Stimulated activated CD4-positive, alpha-beta T cell treated with anti-CD3 and anti-CD28 coated beads, TNF-alpha, amount 100 ng/mL, for 4 hours (primary cell): ENCODE measurements around the gene FAM221B.

ENCODE experiments used
- DNase-seq, 3 experiments: peaks; one replicate each; pipeline ENCODE4 v3.0.0-alpha.2; 2020; ENCODE audit warnings: low read depth in 3 of 3

Gene FAM221B

DNA sequence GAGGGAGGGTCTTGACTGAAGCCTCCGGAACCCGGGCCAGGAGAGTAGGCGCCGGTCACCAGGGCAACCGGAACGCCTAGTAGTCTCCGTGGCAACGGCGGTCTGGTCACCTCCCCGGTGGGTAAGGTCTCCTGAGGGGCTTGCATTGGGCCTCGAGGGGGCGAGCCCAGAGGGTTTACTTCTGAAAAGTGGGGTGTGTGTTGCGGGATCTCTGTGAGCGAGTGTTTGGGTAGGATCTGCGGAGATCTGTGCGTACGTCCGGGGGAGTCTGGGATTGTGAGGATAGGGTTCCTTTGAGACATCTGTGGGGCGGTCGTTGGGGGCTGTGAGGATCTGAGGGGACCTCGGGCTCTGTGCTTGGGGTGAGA is at the start of gene FAM221B:
TSS of gene FAM221B (minus strand) at position 17 of the 368 bp plus-strand sequence. CDS start 2,571 bp downstream, outside the sequence.
- DNase-seq = no peak

GRCh38 chr9:35872505-35872904 is 44.0 kb upstream of the FAM221B start:
- DNase-seq = no peak

- no peak for DNase-seq
Observed at GRCh38 chr9:35871545-35871944, 43.0 kb upstream of the FAM221B start.

- DNase-seq = no peak
Observed at GRCh38 chr9:35870351-35870923, 41.9 kb upstream of the FAM221B start, which contains the start of gene OR13J1. Gene OR13J1 (minus strand): TSS chr9:35870401. CDS start chr9:35870401, 0 bp downstream.

GRCh38 chr9:35869621-35870216 is 41.2 kb upstream of the FAM221B start:
- DNase-seq = no peak

DNA sequence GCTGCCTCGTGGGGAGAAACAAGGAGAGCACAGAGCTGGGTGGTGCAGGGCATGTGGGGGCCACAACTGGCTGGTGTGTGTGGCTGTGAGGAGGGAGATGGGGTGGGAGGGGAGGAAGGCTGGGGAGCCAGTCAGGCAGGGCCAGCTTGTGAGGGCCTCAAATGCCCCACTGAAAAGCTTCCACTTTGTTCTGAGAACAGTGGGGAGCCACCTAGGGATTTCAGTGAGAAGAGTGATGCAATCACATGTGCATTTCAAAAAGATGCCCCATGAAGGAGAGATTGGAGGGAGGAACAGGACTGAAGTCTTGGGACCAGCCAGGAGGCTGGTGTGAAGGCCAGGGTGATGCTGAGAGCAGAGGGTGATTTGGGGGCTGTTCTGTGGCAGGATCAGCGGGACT is 40.4 kb upstream of the FAM221B start:
- no peak for DNase-seq

- DNase-seq = no peak
Observed at GRCh38 chr9:35867538-35867937, 39.0 kb upstream of the FAM221B start.

- no peak for DNase-seq
Observed at GRCh38 chr9:35864695-35865255, 36.2 kb upstream of the FAM221B start.

GRCh38 chr9:35863583-35863982 is 35.1 kb upstream of the FAM221B start:
- DNase-seq = no peak

GRCh38 chr9:35862328-35862727 is 33.8 kb upstream of the FAM221B start:
- no peak for DNase-seq

- no peak for DNase-seq
Observed at GRCh38 chr9:35861161-35861897, 32.8 kb upstream of the FAM221B start.

GRCh38 chr9:35859990-35860339 is 31.4 kb upstream of the FAM221B start:
- DNase-seq = no peak

- DNase-seq = no peak
Observed at GRCh38 chr9:35859310-35859989, 30.9 kb upstream of the FAM221B start.

GRCh38 chr9:35858458-35858857 is 29.9 kb upstream of the FAM221B start:
- no peak for DNase-seq

DNA sequence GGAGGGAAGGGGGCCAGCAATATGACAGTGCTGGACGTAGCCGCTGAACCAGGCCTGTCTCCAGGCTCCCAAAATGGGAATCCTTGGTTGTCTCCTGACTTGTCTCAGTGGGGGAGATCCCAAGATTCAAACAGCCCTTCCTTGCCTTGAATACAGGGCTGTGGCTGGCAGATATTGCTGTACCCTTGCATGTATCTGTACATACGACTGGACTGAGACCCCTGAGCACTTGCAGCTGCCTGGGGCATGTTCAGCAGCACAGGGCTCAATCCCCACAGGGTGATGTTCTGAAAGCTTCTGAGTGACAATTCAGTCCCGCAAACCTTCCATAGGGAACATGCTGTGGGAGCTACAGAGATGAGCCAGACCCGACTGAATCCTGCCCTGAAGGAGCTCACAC is 28.4 kb upstream of the FAM221B start:
- no peak for DNase-seq

DNA sequence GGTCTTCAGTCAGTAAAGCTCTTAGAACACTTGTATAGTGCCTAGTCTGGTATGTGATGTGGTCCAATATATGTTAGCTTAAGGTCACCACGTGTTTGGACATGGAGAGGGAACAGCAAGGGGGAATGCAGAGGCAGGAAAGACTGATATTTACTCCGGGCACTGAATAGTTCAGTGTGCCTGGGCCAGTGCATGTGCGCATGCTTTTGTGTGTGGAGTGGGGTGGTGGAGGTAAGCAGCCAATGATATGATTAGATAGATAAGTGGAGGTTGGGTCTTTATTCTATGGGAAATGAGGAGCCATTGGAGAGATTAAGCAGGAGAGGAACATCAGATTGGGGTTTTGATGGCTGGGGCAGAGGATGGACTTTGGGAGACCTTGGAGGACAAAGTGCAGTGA is 27.7 kb upstream of the FAM221B start:
- no peak for DNase-seq

DNA sequence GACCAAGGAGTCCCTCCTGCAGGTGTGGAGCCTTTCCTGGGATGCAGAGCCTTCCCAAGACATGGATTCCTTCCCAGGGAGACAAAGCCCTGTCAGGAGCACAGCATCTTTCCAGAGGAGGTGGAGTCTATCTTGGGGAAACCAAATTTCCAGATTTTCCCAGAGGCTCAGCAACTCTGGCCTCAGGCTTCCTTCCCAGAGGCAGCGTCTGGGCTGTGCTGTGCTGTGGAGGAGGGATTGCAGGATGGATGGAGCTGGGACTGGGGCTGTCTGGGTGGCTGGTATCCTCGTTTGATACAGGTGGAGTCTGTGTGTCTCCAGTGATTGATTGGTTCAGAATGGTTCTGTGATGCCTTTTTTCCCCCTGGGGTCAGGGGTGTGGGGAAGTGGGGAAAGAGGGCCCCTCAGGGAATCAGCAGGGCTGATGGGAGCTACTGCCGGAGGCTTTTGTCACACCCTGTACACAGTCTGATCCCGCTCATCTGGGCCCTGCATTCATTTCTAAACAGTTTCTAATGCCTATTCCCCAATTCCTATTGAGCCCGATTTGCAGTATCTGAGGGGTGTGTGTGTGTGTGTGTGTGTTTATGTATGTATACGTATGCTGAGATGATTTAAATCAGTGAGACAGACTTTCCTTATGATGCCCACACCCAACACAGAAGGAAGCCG is 25.7 kb upstream of the FAM221B start:
- DNase-seq = no peak

DNA sequence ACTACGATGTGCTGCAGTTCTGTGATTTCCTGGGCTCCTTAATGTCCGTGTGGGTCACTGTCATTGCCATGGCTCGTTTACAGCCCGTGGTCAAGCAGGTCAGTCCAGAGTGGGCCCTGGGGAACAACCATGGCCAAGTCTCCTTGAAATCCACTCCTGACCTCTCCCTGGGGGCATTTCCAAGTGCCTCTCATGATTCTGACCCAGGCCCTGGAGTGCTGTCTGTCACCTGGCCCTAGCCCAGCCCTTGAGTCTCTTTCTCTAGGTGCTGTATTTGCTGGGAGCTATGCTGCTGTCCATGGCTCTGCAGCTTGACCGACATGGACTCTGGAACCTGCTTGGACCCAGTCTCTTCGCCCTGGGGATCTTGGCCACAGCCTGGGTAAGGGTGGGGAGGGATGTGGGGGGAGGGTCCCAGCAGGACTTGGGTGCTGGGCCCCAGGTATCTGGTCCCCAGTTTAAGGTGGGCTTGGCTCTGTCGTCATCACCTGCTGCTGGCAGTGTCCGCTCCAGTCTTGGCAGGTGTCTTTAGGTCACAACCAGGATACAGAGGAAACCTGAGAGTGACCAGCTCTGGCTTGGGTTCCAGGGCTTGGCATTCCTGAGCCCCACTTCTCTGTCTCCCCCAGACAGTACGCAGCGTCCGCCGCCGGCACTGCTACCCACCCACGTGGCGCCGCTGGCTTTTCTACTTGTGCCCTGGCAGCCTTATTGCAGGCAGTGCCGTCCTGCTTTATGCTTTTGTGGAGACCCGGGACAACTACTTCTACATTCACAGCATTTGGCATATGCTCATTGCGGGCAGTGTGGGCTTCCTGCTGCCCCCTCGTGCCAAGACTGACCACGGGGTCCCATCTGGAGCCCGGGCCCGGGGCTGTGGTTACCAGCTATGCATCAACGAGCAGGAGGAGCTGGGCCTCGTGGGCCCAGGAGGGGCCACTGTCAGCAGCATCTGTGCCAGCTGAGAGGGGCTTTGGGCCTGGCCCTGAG is 24.6 kb upstream of the FAM221B start:
- DNase-seq = no peak

GRCh38 chr9:35852267-35852815 is 23.8 kb upstream of the FAM221B start:
- DNase-seq = no peak
